ENCODE measurements around the gene FAXDC2. TPM values are rescaled to one million over a fixed set of nuclear protein-coding genes. Genes with fewer than 3 reads are reported as not detected.

FAXDC2 gene
- total and polyA plus RNA-seq, 2 of the 13 experiments (the other 11 are each of a cell fraction or from before 2014, with no cell fraction given): 4.7 to 58.8 TPM

- TF ChIP-seq PAXIP1 (CRISPR knock-in tag; conservative IDR thresholded peaks at IDR 0.05): peak; percentile 65
- TF ChIP-seq ETV5 (CRISPR knock-in tag; IDR thresholded peaks at IDR 0.05; ENCODE audit: borderline replicate concordance): peak; percentile 42; the same call in 1 of the 2 replicates
- peak; percentile 43; the same call in 1 of the 2 replicates for TF ChIP-seq RARA (CRISPR knock-in tag; IDR thresholded peaks at IDR 0.05)
These were observed 26.3 kb downstream of the FAXDC2 start (continued) for GRCh38 chr5:154824070-154824469.

- Histone ChIP-seq H3K9ac (ENCODE audit: insufficient read depth, low read depth, low read length) (no peak overlapping the region), H3K27me3 (ENCODE audit: control insufficient read depth in 1 of 2, insufficient read depth in 2 of 2, low read length in 2 of 2) (no peaks in the 10 kb centered on the region), H3K27ac (ENCODE audit: extremely low read length, insufficient read depth, low read length) (peak overlapping the region; percentile 12), H3K36me3 (replicated peaks in 1 of 2; ENCODE audit: control insufficient read depth in 1 of 2, insufficient read depth in 2 of 2, low read length in 2 of 2) (peaks cover 8 to 36% of the 10 kb centered on the region in 2 experiments; a peak in 4 of 5 replicates), H3K9me3 (ENCODE audit: low read length) (no peaks in the 10 kb centered on the region), H4K20me1 (ENCODE audit: insufficient read depth, low read length) (peaks cover 4% of the 10 kb centered on the region; the same call in 1 of the 2 replicates), H3K79me2 (ENCODE audit: insufficient read depth, low read length) (no peaks in the 10 kb centered on the region), H3K4me2 (ENCODE audit: low read depth, low read length) (no peak overlapping the region), H3K4me1 (ENCODE audit: insufficient read depth, low read length) (peaks cover 58% of the 10 kb centered on the region), H2AFZ (ENCODE audit: low read length) (no peak overlapping the region), H3K4me3 (replicated peaks in 1 of 3; ENCODE audit: insufficient read depth in 1 of 3, low read depth in 2 of 3, low read length in 3 of 3) (no peak overlapping the region)
- intact Hi-C loops (cut with micrococcal nuclease; ENCODE audit: unreplicated experiment) (no loop called here), in situ Hi-C loops (cut with HindIII; ENCODE audit: extremely low pct_ligation_motif_present, low pct_unique_long_range_greater_than_20kb) (no loop called here)
- no peak for FAIRE-seq
- POLR2A ChIA-PET: interaction anchor here (0.9 to 1.5 kb wide), 3 partner anchors 20 to 45 kb away, joined by 3 to 4 read pairs (median 3); partner anchors contain the start of gene FAXDC2
- no peak for DNase-seq (ENCODE audit: low spot score)
- ATAC-seq: peak; percentile 42
- BruUV-seq (replicated peaks): no TSS peak
- 94% methylated on average over 2 of the region's 4 CpGs for WGBS (ENCODE audit: low lambda C conversion rate)
- CTCF ChIA-PET (ENCODE audit: low intra/inter-chr PET ratio, low total read pairs): no interaction called here
- TF ChIP-seq MXI1 (IDR thresholded peaks at IDR 0.05; ENCODE audit: borderline replicate concordance, low read depth, low read length): no peak
- no peak for TF ChIP-seq MLXIP (CRISPR knock-in tag; IDR thresholded peaks at IDR 0.05; ENCODE audit: borderline replicate concordance)
- no peak for TF ChIP-seq MAF1 (CRISPR knock-in tag; IDR thresholded peaks at IDR 0.05; ENCODE audit: borderline replicate concordance)
- TF ChIP-seq HOXA9 (CRISPR knock-in tag; IDR thresholded peaks at IDR 0.05; ENCODE audit: borderline replicate concordance): no peak
- TF ChIP-seq HMGXB4 (CRISPR knock-in tag; IDR thresholded peaks at IDR 0.05; ENCODE audit: borderline replicate concordance in 1 of 2, low read depth in 1 of 2): no peak
- TF ChIP-seq ZNF329 (CRISPR knock-in tag; IDR thresholded peaks at IDR 0.05; ENCODE audit: low read depth): no peak
- no peak for TF ChIP-seq RARG (CRISPR knock-in tag; IDR thresholded peaks at IDR 0.05; ENCODE audit: low read depth)
- TF ChIP-seq RFX1 (IDR thresholded peaks at IDR 0.05): no peak
- TF ChIP-seq ZNF724P (CRISPR knock-in tag; IDR thresholded peaks at IDR 0.05; ENCODE audit: borderline replicate concordance): no peak
- TF ChIP-seq EED (CRISPR knock-in tag; IDR thresholded peaks at IDR 0.05): no peak
- TF ChIP-seq ZFP37 (CRISPR knock-in tag; IDR thresholded peaks at IDR 0.05; ENCODE audit: borderline replicate concordance): no peak
- TF ChIP-seq RBM22 (optimal IDR thresholded peaks at IDR 0.05; ENCODE audit: low read length): peak; percentile 37
These were observed 26.8 kb downstream of the FAXDC2 start for GRCh38 chr5:154823605-154824004.

All from HepG2 (cell line).